Fibroblast of skin of scalp (primary cell): ENCODE data around the gene MAST4.

ENCODE experiments used
- DNase-seq: peaks from one replicate; pipeline ENCODE4 v3.0.0-alpha.2; 2013

The MAST4 gene

DNA sequence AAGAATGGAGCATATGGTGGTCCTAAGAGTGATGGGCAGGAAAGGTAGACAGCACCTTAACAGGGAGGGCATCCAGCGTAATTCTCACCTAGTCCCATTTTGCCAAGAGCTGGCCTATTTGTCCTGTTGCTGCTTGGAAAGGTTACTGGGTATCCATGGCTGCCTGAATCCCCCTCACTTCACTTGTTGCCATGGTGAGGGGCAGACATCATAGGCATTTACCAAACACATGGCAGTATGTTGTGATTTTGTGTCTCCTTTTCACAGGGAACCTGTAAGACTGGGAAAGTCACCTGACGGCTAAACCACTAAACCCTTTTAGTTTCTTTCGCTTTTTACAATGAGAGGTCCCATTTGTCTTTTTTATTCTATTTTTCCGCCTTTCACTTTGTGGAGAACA lies 373.3 kb downstream of the MAST4 start:
- no peak for DNase-seq

DNA sequence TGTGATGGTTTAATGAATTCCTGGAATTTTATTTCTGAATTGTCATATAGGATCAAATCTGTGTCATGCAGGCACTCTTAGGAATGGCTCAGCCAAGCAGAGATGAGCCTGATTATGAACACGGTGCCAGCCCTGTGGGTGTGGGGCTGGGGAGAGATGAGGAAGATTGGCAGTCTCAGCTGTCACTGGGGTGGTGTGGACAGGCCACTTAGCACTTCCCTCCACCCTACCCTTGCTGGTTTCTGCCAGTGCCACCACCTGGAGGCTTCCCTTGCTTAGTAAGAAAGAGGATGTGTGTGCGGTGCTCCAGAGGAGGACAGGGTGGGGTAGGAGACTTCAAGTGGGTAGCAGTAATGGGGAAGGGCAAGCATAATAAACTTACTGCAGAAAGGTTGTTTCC lies 373.8 kb downstream of the MAST4 start:
- DNase-seq = no peak

DNA sequence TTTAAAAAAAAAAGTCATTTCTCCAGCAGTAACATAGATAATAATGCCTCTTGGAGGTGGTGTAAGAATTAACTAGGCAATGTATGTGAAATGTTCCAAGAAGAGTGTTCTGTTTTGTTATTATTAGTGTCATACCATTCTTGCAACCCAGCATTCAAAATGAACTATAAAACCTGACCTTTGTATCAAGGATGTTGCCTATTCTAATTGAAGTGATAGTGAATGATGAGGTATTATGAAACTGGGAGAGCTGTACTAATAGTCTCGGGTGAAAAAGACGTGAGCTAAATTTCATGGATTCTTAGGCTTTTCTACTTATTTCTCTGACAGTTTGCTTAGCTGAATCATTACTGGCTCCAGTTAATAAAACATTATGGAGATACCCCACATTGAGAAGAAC lies 375.8 kb downstream of the MAST4 start:
- DNase-seq = no peak

DNA sequence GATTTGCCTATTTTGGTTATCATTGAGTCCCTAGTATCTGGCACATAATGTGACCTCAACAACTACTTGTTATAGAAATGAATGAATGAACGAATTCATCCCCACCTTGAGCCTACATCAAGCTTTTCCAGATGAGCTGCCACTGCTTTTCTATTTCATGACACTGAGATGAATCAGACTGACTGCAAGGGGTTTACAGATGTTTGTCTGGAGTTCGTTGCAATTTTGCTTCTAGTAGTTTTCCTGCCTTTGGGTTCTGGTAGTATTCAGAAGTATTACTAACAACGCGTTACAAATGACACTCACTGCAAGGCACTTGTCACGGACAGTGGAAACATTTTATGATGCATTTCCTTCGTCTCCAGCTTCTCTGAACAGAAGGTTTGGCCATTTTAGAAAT lies 378.1 kb downstream of the MAST4 start:
- no peak for DNase-seq

DNA sequence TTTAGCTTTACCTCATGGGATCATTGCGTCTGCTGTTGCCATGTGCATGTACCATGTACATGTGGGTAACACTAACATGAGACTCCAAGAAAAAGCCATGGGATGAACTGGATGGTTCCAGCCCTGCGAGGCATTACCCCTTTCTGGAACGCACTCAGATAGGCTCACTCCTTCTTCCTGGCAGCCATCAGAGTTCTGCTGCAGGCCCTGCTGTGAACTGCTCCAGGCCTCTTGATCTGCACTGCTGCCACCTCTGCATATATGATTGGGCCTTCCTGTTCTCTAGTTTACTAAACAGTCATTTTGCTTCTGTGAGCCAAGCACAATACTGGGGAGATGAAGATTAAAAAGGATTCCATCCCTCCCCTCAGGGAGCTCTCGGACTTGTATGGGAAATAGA lies 379.9 kb downstream of the MAST4 start:
- no peak for DNase-seq

DNA sequence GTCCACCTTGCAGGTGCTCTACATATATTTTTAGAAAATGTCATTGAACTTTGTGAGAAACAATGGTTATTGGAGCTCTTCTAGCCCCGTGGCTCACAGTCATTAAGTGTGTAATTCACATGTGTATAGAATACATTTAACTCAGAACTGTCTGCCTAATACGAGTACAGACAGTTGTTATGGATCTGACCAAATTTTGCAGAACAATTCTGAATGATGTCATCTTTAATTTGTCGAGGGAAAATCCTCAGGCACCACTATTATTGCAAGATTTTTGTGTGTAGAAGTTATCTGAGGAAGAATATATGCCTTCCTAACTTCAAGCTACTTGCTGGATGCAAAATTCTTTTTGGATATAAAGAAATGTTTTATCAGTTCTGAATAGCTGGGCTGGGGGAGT lies 383.5 kb downstream of the MAST4 start:
- DNase-seq = no peak

DNA sequence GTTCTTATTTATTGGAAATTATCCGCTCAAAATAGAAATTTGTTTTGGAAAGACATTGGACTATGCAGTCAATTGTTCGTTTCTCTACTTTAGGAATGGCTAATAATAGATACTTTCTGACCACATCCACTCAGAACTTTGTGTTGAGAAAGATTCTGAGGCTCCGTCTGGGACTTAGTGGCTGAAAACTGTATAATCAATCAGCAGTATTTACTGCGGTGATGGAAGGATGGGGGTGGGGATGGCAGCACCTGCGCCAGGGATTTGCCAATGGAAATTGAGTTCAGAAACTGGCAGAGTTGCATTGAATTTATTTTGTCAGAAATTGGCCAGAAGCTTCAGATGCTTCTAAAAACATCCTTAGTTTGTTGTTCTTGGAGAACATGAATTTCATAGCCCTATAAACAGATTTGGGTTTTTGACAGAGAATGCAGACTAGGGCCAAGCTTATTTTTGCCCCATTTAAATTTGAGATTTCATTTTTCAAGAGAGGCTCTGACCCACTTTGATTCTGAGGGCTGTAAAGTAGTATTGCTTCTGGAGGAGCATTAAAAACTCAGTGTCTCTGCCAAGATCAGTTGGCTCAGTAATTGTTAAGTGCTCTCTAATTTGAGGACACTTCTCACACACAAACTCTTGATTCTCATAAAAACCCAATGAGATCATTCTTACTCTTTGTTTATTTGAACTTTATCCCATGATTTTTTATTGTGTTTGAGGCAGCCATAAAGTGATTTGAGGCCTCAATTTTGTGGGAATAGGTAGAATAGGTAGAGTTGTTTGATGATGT lies 385.3 kb downstream of the MAST4 start:
- no peak for DNase-seq

DNA sequence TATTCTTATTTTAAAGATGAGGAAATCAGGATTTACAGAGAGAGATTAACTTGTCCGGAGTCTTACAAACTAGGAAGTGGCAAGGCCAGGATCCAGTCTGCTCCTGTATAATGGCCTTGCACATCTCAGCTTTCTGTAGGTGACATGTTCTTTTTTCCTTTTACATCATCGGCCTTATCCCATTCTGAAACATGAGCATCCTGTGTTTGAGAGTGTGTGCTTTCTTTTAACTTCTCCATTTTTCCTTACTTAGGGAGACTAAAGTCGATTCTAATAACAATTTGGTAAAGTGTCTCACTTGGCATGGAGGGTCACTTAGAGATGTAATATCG lies 385.8 kb downstream of the MAST4 start:
- no peak for DNase-seq

DNA sequence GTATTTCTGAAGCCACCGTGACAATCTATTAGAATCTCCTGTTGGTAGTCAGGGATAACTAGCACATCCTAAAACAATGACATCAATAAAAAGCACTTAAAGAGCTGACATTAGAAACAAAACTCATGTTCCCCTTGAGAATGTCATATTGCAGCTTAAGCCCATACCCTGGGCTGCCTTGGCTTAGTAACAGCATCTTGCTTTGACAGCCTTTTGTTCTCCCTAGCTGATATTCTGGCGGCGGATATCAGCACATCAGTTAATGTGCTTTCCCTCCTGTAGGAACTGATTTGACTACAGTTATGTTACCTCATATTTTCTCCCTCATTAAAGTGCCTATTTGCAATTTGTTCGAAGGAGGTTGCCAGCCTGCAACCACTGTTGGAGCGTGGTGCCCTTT lies 386.3 kb downstream of the MAST4 start:
- no peak for DNase-seq

DNA sequence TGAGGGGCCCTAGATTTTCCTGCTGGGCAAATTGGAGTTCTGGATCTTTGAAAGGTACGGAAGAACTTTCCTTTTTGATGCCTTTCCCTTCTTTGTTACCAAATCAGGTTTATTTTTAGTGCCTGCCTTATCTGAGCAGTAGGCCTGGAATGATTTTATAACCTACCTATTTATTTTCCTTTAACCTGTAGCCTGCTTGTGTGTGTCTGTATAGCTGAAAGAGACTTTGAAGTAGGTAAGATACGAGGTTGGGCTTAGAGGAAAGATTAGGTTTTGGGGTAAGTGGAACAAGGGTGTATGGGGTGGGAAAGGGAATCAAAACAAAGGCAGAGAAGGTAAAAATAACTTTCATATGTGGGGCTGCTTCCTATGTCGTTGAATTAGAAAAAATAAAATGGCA lies 389.2 kb downstream of the MAST4 start:
- no peak for DNase-seq

DNA sequence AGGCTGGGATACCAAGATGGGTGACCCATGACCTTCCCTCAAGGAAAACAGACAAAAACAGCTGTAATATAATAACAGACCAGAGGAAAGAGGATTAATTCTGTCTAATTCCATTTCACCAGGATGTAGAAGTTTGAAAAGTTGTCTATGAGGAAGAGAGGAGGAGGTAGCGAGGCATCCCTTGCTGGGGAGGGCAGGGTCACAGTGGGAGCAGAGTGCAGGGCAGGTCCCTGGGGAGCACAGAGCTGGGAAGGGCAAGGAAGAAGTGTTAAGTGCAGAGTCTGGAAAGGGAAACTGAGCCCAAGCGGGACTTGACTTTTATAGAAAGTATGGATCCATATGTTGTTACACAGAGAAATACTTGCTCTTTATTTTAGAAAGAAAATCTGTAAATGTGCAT lies 389.8 kb downstream of the MAST4 start:
- DNase-seq = no peak

DNA sequence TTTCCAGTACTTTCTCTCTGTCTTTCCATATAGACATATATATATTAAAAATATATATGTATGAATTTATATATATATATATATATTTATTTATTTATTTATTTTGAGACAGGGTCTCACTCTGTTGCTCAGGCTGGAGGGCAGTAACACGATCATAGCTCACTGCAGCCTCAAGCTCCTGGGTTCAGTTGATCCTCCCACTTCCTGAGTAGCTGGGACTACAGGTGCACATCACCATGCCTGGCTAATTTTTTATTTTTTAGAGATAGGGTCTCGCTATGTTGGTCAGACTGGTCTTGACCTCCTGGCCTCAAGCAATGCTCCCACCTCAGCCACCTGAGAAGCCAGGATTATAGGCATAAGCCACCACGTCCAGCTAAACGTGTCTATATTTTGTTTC lies 390.3 kb downstream of the MAST4 start:
- no peak for DNase-seq

DNA sequence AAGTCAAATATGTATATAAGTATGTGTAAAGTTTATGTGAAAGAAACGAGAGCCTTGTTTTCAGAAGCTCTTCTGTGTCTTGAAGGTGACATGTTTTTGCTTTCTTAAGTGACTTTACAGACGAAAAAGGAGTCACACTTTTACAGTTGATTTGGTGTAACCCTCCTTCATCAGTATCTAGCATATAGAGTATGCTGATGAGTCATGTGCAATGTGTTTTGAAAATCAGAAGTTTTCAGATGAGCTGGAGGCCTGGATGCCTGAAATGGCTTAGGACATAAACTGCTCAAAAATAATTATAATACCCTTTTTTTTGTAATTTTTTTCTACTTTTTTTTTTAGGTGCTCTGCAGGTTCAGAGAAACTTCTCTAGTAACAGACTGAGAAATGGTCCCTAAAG lies 390.9 kb downstream of the MAST4 start:
- DNase-seq = peak; percentile 33

DNA sequence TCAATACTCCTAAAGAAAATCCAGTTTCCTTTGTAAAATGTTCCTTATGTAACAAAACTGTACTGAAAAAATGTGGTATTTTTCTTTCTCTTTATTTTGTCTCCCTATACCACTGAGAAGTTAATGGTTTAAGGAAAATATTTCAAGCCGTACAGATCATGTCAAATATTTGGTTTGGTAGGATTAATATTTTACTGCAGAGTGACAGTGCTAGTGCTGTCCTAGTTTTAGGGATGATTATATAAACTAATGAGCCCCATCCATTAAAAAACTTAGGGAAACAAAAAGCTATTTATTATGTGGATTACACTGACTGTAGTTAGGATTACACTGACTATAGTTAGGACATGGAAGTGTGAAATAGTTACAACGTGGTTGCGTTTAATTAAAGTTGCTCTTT lies 391.3 kb downstream of the MAST4 start:
- DNase-seq = no peak

DNA sequence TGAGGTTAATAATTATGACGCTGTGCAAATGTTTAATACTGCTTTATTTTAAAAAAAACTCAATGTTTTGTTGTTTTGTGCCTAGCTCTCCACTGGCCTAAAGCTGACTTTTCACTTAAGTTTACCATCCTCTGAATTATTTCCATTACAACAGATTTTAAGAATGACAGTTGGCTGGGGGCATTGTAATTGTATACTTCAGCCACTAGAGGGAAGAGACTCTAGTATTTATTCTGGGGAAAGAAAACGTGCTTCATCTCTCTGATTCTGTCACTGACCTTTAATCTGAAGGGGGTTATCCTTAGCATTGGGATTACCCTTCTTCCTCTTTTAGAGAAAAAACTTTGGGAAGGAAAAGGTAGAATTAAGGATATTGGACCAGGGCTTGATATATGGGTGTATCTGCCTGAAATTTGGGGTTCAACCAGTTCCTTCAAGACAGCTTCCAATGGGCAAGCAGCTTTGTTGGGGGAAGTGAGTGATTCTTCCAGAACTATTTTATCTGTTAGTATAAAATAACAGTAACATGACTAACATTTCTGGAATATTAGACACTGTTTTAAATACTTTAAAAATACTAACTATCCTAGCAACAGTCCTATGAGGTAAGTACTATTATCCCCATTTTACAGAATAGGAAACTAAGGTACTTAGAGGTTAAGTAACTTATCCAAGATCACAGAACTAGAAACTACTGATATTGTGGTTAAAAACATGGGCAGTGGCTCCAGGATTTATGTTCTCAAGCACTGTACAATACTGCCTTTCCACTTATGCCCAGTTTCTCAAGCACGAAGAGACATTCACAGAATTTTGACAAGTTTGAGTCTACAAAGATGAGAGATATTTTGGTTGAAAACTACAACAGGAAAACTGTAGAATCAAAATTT lies 392.0 kb downstream of the MAST4 start:
- DNase-seq = peak; percentile 39

DNA sequence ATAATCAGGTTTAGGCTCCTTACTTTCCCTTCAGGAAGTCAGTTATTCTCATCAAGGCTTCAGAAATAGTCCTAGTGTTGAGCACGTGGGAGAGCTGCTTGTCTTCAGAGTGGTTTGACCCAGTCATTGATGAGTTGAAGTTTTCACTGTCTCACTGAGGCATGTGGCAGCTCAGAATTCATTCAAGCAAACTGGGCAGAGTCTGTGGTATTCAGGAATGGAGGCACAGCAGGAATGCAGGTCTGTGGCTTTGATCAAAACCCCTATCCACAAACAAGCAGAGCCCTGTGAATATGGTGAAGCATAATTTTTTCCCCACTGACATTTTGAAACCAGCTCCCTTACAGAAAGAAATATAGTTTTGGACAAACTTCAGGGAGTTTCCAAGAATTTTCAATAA lies 393.1 kb downstream of the MAST4 start:
- DNase-seq = peak; percentile 67

DNA sequence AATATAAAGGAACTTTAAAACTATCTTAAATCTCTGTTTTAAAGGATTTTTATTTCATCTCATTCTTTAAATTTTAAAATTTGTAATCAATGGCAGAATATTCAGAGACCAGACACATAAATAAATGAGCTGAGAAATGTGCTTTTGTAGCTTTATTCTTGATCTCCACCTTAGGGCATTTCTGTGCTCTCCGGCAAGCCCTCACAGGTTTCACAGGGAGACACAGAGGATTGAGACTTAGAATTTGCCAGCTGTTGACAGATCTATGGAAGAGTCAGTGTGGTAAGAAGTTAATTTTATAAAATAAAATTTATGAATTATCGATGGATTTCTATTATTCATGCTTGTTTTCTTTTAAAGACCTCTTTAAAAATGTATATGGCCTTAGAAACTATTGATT lies 393.6 kb downstream of the MAST4 start:
- DNase-seq = no peak

DNA sequence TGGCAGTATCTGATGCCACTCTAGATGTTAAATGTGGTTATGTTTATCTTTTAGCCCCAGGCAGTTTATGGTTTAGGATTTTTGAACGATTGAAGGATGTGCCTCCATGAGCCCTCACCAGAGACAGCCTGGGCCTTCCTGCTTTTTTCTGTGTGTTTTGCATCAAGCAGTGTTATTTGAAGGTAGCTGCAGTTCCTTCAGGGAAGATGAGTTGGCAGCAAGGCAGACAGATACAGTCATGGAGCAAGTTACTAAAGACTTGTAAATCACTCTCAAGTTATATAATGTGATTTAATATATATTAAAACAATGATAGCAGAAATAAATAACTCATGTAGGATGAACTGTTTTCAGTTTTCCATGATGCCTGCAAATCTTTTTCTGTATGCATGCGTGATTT lies 395.6 kb downstream of the MAST4 start:
- no peak for DNase-seq

DNA sequence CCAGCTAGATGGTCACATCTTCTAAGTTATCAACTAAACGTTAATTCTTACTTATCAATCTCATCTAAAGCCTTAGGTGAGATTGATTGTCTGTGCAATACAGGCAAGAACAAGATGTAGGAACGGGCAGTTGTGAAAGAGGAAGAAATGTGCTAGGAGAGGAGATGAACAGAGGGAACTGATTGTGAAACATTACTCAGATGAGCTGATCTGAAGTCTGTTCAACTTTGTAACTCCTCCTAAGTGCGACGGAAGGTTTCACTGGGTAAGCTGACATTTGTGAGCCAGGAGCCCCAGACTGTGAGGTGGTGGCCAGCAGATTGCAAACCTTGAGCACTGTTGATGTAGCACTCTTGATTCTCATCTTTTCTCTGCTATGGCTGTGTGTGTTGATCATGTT lies 396.4 kb downstream of the MAST4 start:
- DNase-seq = no peak

DNA sequence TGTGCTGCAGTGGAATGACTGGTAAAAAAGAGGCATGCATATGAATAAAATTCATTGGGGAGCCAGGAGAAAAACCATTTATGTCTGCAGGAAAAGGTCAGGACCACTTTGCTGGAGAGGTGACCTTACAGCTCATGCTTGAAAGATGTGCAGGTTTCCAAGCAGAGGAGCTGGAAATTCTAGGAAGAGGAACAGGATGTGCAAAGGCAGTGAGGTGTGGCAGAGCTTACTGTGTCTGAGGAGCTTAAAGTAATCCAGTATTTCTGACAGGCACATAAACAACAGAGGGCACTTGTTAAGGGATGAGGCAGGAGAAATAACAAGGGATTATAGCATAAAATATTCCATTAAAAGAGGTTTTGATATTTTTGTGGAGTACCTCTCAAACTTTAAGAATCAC lies 397.3 kb downstream of the MAST4 start:
- DNase-seq = no peak

DNA sequence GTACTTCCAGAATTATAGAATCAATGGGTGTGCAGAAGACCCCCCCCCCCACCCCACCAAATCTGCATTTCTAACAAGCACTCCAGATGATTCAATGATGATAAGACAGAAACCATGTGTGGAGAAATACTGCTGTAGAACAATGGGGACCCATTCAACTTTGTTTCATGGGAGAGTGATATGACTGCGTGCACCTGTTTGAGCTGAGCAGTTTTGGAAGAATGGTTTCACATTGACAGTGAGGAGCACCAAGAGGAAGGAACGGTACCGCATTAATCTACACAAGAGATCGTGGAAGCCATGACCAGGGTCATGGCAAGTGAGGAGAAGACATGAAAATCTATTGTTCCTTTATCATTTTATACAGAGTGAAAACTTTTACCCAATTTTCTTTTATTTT lies 397.7 kb downstream of the MAST4 start:
- no peak for DNase-seq

DNA sequence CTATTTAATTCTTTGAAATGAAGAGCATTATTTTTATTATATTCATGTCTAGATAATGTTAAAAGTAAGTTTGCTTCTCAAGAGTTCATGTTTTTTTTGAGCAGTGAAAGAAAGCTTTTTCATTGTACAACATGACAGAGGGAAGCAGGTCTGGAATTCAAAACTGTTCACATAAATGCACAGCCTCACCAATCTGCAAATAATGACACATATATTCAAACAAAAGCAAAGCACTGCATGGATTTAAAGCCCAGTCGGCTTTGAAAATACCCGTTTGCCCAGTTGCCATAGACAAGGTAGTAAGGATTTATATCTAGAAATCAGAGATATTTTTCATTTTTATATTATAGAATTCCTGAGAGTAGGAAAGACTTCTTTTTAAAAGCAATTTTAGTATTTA lies 398.6 kb downstream of the MAST4 start:
- no peak for DNase-seq

DNA sequence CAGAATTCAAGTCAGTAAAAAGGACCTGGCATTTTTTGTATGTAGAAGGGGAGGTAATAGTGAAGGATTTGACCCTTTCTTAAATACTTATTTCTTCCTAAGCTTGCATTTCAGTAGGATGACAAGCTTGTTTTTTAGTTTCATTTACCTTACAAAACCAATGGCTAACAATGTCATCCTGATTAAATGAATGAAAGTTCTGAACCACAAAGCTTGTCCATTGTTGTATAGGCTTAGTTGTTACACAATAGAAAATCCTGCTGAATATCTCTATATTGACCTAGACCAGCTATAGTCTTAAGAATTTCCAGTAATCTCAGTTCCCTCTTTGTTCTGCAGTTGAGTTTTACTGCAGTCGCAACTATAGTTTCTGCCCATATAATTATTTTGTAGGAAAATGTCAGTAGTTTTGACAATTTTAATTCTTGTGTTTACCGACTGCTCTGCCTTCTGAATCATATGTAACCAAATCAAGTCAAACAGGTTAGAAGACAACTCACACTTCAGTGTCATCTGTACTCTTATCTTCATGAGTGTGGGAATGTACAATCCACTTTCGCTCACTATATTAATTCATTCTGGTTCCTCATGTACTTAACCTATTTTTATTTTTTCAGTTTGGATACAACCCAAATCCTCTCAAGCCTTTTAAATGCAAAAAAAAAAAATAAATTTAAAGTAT lies 404.7 kb downstream of the MAST4 start:
- DNase-seq = no peak
